GM12891 (cell line): ENCODE data around the gene CYTL1.

Experiments used
- PAX5 ChIP-seq: IDR thresholded peaks from 2 replicates; pipeline ENCODE4 v1.6.1; 2011; ENCODE audit warnings: low read length, moderate library complexity, mild to moderate bottlenecking; ENCODE audit not compliant: insufficient read depth, severe bottlenecking
- POLR2A ChIP-seq: IDR thresholded peaks from 2 replicates; pipeline ENCODE4 v1.6.1; 2011; ENCODE audit warnings: low read depth, low read length, control low read depth
- POLR2AphosphoS5 ChIP-seq: IDR thresholded peaks from 2 replicates; pipeline ENCODE4 v1.6.1; 2011; ENCODE audit warnings: low read depth, low read length, control low read depth
- TAF1 ChIP-seq: IDR thresholded peaks from 2 replicates; pipeline ENCODE4 v1.6.1; 2011; ENCODE audit warnings: low read depth, low read length, control low read depth

GRCh38 chr4:5043579-5043978 is 24.3 kb upstream of the CYTL1 start:
- TF ChIP-seq POLR2A (no peak), PAX5 (no peak), TAF1 (no peak), POLR2AphosphoS5 (no peak)
